DMS114 treated with DMSO at 0.1 percent for 48 hours (cell line): ENCODE measurements around the gene KDM2A.
A peak's percentile ranks its signal among the peaks of the same experiment; 100 is the strongest.
"Not testable (repeated sequence)": the region's sequence is repeated elsewhere in the genome, so short reads cannot be mapped to it uniquely, and the experiment has no call there.

Experiments used
- DNase-seq: peaks from one replicate; lab custom pipeline; 2025; ENCODE audit not compliant: unreplicated experiment; lab: John Stamatoyannopoulos, UW

Gene KDM2A

DNA sequence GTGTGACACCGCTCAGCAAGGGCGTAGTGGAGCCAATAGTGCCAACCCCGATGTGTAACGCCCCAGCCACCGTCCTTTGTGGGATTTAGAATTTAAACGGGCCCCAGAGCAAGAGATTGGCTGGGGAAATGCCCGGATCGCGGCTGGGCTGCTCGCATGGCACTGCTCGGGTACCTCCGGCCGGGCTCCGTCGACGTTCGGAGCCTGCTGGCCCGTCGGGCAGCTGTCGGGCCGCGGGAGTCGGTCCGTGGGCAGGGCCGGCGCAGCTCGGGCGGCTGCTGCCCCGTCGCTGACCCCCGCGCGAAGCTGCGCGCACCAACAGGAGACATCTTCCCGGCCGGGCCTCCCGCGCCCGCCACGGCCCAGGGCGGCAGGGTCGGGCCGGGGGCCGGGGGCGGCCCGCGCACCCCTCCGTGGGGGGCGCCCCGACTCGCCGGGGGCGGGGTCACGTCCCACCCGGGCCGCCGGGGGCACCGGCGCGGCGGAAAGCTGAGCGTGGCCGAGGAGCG lies 1.3 kb upstream of the KDM2A start:
- DNase-seq, result no peak

DNA sequence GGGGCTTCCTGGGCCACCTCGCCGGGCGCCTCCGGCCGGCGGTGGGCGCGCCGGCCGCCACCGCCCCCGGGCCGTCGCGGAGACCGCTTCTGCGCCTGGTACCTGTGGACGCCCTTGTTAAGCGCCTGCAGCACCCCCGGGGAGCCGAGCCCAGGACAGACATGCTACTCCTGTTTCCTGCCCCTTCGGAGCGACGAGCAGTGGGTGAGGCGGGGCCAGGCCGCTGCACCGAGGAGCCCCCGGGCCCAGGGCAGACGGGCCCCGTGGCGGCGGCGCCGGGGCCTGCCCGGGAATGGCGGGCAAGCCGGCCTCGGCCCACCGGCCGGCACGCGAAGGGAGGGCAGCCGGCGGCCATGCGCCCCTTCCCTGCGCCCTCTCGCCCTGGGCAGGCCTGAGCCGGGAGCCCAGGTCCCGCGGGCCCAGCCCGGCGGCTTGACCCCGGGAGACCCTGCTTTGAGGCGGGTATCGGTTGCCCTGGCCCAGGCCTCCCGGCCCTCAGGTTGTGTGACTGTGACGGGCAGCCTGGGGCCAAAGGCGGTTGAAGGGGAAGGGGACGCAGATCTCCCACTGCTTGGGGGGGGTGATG lies 789 bp upstream of the KDM2A start:
- no peak for DNase-seq

DNA sequence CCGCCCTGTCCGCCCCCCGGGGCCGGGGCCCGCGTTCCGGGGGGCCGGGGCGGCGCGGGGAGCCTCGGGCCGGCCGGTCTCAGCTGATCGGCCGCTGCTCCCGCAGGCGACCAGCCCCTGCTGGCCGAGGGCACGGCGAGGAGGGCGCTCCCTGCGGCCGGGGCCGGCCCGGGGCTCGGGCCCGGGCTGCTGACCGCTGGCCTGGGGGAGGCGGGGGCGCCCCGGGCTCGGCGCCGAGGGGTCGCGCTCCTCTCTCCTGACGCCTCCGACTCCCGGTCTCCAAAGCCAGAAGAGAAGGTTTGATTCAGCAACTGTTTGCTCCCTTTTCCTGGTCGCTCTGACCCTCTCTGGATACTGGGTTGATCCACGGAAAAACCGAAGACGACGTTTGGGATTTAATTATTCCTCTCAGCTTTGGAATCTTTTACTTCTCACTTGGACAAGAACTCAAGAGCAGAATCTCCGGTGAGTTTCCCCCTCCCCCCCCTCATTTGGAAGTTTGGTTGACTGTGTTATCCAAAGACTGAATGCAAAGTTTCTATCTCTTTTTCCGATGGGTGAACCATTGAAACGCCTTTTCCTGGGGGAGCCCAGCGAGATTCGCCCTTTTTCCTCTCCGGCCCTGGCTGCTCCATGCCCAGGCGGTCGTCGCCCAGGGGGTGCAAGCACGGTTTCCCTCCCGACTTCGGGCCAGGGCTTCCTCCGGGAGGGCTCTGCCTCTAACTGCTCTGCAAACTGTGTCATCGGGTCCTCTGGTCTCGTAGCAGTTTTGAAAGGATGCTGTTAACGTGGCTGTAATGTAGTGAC lies 725 bp downstream of the KDM2A start:
- no peak for DNase-seq

DNA sequence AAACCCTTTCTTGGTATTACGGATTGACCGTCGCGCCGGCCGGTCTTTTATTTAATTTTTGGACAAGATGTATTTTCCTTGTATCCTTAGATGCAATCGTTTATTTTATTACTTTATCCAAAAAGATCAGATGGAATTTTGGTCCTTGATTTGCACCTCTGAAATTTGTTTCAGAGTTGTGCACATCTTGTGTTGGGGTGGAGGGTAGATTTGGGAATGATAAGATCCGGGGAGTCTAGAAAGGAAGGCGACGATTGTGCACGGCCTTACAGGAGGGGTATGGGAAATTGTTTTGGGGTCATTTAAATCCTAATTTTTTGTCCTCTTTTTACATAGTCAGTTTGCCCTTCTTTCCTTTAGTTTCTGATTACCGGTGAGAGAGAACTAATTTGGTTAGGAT lies 1.4 kb downstream of the KDM2A start:
- no peak for DNase-seq

DNA sequence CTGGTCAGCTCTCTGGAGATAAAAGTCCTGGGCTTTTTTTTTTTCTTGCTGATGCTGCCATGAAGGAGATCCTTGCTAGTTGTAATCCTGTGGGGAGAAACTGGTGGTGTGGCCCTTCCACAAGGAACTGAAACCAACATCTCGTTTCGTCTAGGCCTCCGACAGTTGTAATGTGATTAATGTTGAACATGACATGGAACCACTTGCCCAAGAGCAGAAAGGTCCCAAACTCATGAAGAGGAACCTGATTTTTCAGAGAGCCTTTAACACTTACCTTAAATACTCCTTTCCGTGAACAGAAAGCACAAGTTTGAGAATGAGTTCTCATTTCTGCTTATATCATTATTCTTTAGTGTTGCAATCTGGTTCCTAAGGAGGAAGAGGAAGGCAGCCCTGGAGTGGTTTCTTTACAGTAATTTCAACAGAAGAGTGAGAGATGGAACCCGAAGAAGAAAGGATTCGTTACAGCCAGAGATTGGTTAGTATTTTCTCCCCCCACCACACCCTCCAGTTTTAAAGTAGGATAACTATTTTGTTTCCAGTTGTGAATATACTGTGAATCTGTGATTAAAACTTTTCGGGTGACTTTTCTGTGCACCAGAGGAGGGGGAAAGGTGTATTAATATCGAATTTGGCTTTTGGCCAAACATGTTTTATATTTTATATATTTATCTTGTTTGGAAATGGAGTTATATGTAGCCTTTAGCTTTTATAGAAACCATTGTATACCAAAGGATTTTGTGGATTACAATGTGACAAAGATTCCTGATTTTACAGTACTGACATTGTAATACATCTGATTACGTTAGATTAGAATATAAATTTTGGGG lies 2.0 kb downstream of the KDM2A start:
- DNase-seq, result peak; percentile 88

GRCh38 chr11:67123801-67124200 lies 4.7 kb downstream of the KDM2A start:
- not testable (repeated sequence) for DNase-seq

- DNase-seq, result not testable (repeated sequence)
Observed at GRCh38 chr11:67126243-67126642, 7.2 kb downstream of the KDM2A start.

- DNase-seq, result no peak
Observed at GRCh38 chr11:67126986-67127385, 7.9 kb downstream of the KDM2A start.

DNA sequence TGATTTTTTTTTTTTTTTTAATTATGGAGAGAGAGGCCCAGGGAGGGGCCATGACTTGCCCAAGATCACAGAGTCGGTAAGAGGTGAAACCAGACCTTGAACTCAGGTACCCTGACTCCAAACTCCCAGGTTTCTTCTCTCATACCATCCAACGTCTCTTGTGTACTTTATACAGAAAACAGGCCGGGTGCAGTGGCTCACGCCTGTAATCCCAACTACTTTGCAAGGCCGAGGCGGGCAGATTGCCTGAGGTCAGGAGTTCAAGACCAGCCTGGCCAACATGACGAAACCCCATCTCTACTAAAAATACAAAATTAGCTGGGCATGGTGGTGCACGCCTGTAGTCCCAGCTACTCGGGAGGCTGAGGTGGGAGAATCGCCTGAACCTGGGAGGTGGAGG lies 11.8 kb downstream of the KDM2A start:
- not testable (repeated sequence) for DNase-seq

DNA sequence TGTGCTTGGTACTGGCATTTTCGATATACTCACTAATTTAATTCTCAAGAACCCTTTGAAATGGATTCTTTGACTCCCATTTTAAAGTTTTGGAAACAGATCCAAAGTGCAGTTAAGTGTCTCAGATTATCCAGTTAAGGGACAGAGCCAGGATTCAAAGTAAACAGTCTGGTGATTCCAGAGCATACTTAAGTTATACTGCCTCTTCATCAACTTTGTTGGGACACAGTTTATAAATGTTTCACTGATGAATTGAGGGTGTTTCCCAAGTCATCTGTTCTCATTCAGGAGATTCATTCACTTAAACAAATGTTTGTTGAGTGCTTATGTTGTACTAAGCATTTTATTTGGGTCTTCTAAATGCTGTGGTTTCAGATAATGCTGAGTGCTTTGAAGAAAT lies 17.1 kb downstream of the KDM2A start:
- DNase-seq, result no peak

DNA sequence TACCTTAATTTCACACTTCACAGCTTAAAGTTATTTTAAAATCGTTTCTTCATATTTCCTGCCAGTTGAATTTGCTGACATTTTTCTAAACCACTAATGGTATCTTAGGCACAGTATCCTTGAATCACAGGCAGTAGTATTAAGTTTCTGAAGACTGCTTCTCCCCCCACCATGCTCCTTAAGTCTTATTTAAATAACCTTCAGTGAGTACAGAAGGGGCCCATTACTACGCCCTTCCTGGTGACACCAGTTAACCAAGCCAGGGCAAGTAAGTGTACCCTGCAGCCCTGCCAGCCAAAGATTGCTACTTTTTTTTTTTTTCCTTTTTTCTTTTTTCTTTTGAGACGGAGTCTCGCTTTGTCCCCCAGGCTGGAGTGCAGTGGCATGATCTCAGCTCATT lies 19.9 kb downstream of the KDM2A start:
- no peak for DNase-seq

GRCh38 chr11:67146516-67147226 lies 27.6 kb downstream of the KDM2A start:
- no peak for DNase-seq

- DNase-seq, result no peak
Observed at GRCh38 chr11:67153971-67154370, 34.9 kb downstream of the KDM2A start.

DNA sequence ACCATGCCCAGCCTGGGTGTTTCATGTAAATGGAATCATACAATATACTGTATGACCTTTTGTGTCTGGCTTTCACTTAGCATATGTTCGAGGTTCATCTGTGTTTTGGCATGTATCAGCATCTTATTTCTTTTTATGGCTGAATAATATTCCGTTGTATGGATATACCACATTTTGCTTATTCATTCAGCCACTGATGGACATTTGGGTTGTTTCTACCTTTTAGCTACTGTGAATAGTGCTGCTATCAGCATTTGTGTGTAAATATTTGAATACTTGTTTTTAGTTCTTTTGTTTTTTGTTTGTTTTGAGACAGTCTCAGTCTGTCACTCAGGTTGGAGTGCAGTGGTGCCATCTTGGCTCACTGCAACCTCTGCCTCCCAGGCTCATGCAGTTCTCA lies 35.7 kb downstream of the KDM2A start:
- no peak for DNase-seq

DNA sequence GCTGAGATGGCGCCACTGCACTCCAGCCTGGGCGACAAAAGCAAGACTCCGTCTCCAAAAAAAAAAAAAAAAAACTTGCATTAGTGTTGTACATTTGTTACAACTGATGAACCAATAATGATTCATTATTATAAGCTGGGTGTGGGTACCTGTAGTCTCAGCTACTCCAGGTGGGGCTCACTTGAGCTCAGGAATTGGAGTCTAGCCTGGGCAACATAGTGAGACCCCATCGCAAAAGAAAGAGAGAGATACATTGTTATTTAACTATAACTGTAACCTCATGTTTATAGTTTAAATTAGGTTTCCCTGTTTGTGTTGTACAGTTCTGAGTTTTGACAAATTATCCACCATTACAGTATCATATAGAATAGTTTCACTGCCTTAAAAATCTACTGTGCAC lies 38.6 kb downstream of the KDM2A start:
- DNase-seq, result no peak

GRCh38 chr11:67158221-67158620 lies 39.2 kb downstream of the KDM2A start:
- no peak for DNase-seq

GRCh38 chr11:67160045-67160444 lies 41.0 kb downstream of the KDM2A start:
- no peak for DNase-seq

DNA sequence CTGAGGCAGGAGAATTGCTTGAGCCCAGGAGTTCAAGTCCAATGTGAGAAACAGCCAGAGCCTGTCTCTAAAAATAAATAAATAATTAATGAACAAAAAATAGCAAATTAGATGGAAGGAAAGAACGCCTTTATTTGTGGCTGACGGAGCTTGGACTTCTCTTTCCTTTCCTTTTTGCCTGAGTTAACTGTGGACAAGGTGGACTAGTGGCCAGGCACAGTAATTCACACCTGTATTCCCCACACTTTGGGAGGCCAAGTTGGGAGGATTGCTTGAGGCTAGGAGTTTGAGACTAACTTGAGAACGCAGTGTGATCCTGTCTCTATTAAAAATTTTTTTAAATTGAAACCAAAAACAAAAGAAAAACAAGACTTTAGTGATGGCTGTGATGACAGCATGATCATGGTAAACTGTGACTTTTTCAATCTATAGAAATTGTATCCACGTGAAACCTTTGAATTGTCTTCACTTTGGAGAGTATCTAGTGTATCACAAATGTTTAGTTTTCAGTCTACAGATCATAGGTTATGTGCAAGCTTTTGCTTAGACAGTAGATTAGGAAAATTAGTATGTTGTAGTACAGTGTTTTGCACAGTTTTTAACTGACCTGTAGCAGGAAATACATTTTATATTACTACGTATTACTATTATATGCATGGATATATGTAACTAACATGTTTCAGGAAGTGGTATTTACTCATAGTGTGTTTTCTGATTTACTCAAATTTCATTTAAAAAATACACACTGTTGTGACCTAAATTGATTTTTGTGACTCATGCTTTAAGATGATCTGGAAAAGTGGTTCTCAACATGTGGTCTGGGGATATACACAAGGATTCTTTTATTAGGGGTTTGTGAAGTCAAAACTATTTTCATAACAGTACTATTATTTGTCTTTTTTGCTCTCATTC lies 42.1 kb downstream of the KDM2A start:
- DNase-seq, result no peak

DNA sequence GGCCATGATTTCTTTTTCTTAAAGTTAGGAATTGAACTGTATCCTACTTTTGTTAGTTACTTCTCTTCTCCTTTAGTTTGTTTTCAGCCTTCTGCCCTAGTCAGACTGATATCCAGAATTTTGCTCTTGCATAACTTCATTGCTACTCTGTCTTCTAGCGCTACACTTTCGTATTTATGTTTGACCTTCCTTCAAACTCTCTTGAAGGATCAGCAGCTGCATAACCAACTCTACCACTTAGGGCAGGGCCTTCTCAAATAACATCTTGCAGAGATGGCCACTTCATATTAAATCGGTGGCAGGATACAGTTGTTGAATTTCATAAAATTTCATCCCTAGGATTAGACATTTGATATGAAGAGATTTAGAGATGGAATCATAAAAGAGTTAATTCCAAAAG lies 43.9 kb downstream of the KDM2A start:
- DNase-seq, result no peak

DNA sequence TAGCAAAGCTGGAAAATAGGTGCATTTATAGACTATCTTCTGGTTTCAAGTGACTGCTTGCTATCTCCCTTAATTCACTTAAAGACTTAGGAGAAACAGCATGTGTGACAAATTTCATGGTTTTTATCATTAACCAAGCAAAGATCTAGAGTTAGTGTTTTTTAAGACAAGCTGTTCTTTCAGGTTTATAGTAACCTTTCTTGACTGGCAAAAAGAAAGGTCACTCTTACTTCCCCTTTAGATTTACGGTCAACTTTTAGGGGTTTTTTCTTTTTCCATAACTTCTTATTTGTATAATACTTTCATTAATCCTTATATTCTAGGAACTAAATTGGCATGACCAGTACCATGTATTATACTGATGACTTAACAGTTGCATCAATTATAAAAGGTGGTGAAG lies 46.6 kb downstream of the KDM2A start:
- no peak for DNase-seq
